SK-N-MC (cell line): ENCODE data around the gene SKAP2.

Experiments
- DNase-seq: peaks from one replicate; pipeline ENCODE4 v3.0.0-alpha.2; 2011; ENCODE audit warnings: low read depth, low spot score
- H3K27ac ChIP-seq: fragments of 200-600 bp; sonication (generic); 2 replicates; pipeline ENCODE4 v1.5.1; 2016; ENCODE audit warnings: mixed run types
- H3K36me3 ChIP-seq: fragments of 200-600 bp; sonication (generic); 2 replicates; pipeline ENCODE4 v1.6.1; 2017; ENCODE audit warnings: antibody characterized with exemption, low read length, mixed read lengths; ENCODE audit not compliant: insufficient read depth
- H3K4me3 ChIP-seq: fragments of 200-600 bp; sonication (generic); 2 replicates; pipeline ENCODE4 v1.5.1; 2016
- H3K9ac ChIP-seq: fragments of 200-600 bp; sonication (generic); 2 replicates; pipeline ENCODE4 v1.8.0; 2017; ENCODE audit warnings: mixed run types, mixed read lengths; ENCODE audit not compliant: insufficient read length
- H3K9me3 ChIP-seq: fragments of 200-600 bp; sonication (generic); 2 replicates; pipeline ENCODE4 v1.6.1; 2017; ENCODE audit warnings: low read depth, mild to moderate bottlenecking, antibody characterized with exemption, low read length, moderate library complexity, mixed read lengths
- EZH2 ChIP-seq: fragments of 200-600 bp; sonication (generic); IDR thresholded peaks from one replicate; pipeline ENCODE4 v1.6.1; 2017; ENCODE audit warnings: antibody characterized with exemption
- FOXP2 ChIP-seq: optimal IDR thresholded peaks from 2 replicates; pipeline ENCODE3; 2011; ENCODE audit warnings: mild to moderate bottlenecking, moderate library complexity; ENCODE audit not compliant: insufficient read depth; ENCODE audit errors: extremely low read length, control extremely low read depth
- POLR2AphosphoS5 ChIP-seq: IDR thresholded peaks from 2 replicates; pipeline ENCODE4 v1.6.1; 2012; ENCODE audit warnings: mild to moderate bottlenecking, low read depth, low read length, borderline replicate concordance

SKAP2 gene

DNA sequence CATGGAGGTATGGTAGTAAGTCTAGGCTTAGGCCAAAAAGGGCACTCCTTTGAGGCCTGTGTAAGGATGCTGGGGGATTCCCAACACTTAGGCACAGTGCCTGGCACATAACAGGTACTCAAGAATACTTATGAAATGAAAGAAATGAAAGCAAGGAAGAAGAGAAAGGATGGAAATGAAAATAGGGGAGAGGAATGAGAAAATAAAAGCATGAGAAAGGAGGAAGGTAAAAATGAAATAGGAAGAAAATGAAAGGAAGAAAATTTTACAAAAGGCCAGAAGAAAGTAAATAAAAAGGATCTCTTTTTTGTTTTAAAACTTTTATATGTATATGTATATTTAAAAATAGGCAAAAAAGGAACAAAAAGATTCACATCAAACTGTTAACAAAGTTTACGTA, 146.3 kb downstream of the SKAP2 start:
- Histone ChIP-seq H3K9ac (no peak overlapping the region), H3K4me3 (no peak overlapping the region), H3K27ac (no peak overlapping the region), H3K36me3 (no peaks in the 10 kb centered on the region), H3K9me3 (no peaks in the 10 kb centered on the region)
- no peak for DNase-seq
- TF ChIP-seq FOXP2 = no peak
- no peak for TF ChIP-seq POLR2AphosphoS5
- TF ChIP-seq EZH2 = no peak

- DNase-seq = no peak
- Histone ChIP-seq H3K4me3 (no peak overlapping the region), H3K9ac (no peak overlapping the region), H3K9me3 (no peaks in the 10 kb centered on the region), H3K36me3 (no peaks in the 10 kb centered on the region), H3K27ac (no peak overlapping the region)
- TF ChIP-seq POLR2AphosphoS5 (no peak), FOXP2 (no peak), EZH2 (no peak)
Observed at GRCh38 chr7:26714438-26714837, 150.0 kb downstream of the SKAP2 start.

- no peak for DNase-seq
- no peaks in the 10 kb centered on the region for H3K9me3 ChIP-seq
- H3K9ac ChIP-seq = no peak overlapping the region
- no peak overlapping the region for H3K4me3 ChIP-seq
- H3K36me3 ChIP-seq = no peaks in the 10 kb centered on the region
- no peak overlapping the region for H3K27ac ChIP-seq
- TF ChIP-seq FOXP2 = no peak
- no peak for TF ChIP-seq EZH2
- TF ChIP-seq POLR2AphosphoS5 = no peak
Observed at GRCh38 chr7:26714006-26714405, 150.4 kb downstream of the SKAP2 start.

GRCh38 chr7:26709210-26709990, 155.0 kb downstream of the SKAP2 start:
- DNase-seq = no peak
- TF ChIP-seq FOXP2 (no peak), EZH2 (no peak), POLR2AphosphoS5 (no peak)
- no peak overlapping the region for H3K9ac ChIP-seq
- no peak overlapping the region for H3K27ac ChIP-seq
- no peaks in the 10 kb centered on the region for H3K9me3 ChIP-seq
- no peaks in the 10 kb centered on the region for H3K36me3 ChIP-seq
- no peak overlapping the region for H3K4me3 ChIP-seq

DNA sequence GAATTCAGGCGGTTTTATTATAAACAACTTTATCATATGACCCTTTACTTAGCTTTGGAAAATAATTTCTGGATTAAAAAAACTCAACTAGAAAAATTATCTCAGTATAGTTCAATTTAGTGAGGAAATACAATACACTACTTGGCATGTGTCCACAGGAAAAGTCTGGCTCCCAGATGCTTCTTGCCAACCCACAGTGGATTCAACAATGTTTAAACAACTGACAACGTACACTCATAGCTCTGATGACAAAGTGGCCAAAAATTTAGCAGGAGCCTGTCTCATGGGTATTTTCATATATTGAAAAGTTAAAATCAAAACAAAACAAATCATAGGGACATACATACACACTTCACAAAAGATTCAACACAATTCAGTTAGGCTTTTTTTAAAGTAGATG, 158.8 kb downstream of the SKAP2 start:
- no peak overlapping the region for H3K9ac ChIP-seq
- H3K36me3 ChIP-seq = no peaks in the 10 kb centered on the region
- TF ChIP-seq FOXP2 (no peak), POLR2AphosphoS5 (no peak), EZH2 (no peak)
- H3K9me3 ChIP-seq = no peaks in the 10 kb centered on the region
- no peak overlapping the region for H3K27ac ChIP-seq
- H3K4me3 ChIP-seq = no peak overlapping the region
- DNase-seq = no peak

- no peaks in the 10 kb centered on the region for H3K36me3 ChIP-seq
- H3K4me3 ChIP-seq = no peak overlapping the region
- H3K27ac ChIP-seq = no peak overlapping the region
- H3K9me3 ChIP-seq = no peaks in the 10 kb centered on the region
- DNase-seq = no peak
- no peak overlapping the region for H3K9ac ChIP-seq
- TF ChIP-seq POLR2AphosphoS5 = no peak
- TF ChIP-seq FOXP2 = no peak
- no peak for TF ChIP-seq EZH2
Observed at GRCh38 chr7:26704786-26705185, 159.6 kb downstream of the SKAP2 start.

DNA sequence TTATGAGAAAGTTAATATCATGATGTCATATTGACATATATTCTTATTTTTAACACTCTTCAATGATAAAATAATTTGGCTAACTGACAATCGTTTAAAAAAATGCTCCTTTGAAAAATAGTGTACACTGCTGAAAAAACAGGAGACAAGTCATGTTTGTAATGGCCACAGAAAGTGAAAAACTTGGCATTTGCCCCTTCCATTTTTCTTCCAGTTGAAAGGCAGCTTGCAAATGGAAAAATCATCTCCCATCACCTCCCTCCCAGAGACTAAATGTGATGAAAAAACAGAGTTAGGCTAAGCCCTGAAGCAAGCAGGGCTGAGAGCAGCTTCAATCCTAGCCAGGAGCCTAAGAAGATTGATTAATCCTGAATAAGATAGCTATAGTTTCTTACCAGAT, 160.4 kb downstream of the SKAP2 start:
- no peak for DNase-seq
- H3K27ac ChIP-seq = no peak overlapping the region
- no peak for TF ChIP-seq POLR2AphosphoS5
- TF ChIP-seq EZH2 = no peak
- TF ChIP-seq FOXP2 = no peak
- H3K9ac ChIP-seq = no peak overlapping the region
- H3K9me3 ChIP-seq = no peaks in the 10 kb centered on the region
- no peak overlapping the region for H3K4me3 ChIP-seq
- no peaks in the 10 kb centered on the region for H3K36me3 ChIP-seq

GRCh38 chr7:26700893-26701292, 163.5 kb downstream of the SKAP2 start:
- H3K27ac ChIP-seq = no peak overlapping the region
- H3K36me3 ChIP-seq = no peaks in the 10 kb centered on the region
- DNase-seq = no peak
- TF ChIP-seq FOXP2 = no peak
- no peak overlapping the region for H3K9ac ChIP-seq
- H3K4me3 ChIP-seq = no peak overlapping the region
- no peaks in the 10 kb centered on the region for H3K9me3 ChIP-seq

GRCh38 chr7:26700386-26700785, 164.0 kb downstream of the SKAP2 start:
- Histone ChIP-seq H3K9me3 (no peaks in the 10 kb centered on the region), H3K36me3 (no peaks in the 10 kb centered on the region), H3K9ac (no peak overlapping the region), H3K27ac (no peak overlapping the region), H3K4me3 (no peak overlapping the region)
- TF ChIP-seq FOXP2 (no peak), EZH2 (no peak), POLR2AphosphoS5 (no peak)
- DNase-seq = no peak
